ENCODE results near the gene TARP.
"Not testable (repeated sequence)": the region's sequence is repeated elsewhere in the genome, so short reads cannot be mapped to it uniquely, and the experiment has no call there.

DNA sequence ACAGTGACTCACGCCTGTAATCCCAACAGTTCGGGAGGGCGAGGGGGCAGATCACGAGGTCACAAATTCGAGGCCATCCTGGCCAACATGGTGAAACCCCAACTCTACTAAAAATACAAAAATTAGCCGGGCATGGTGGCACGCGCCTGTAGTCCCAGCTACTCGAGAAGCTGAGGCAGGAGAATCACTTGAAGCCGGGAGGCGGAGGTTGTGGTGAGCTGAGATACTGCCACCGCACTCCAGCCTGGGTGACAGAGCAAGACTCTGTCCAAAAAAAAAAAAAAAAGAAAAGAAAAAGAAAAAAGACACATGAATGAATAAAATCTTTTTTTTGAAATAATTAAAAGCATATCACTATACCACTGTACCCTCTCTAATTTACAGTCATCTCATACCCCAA lies 11.8 kb downstream of the TARP start:
- TF ChIP-seq, protein P1, sequence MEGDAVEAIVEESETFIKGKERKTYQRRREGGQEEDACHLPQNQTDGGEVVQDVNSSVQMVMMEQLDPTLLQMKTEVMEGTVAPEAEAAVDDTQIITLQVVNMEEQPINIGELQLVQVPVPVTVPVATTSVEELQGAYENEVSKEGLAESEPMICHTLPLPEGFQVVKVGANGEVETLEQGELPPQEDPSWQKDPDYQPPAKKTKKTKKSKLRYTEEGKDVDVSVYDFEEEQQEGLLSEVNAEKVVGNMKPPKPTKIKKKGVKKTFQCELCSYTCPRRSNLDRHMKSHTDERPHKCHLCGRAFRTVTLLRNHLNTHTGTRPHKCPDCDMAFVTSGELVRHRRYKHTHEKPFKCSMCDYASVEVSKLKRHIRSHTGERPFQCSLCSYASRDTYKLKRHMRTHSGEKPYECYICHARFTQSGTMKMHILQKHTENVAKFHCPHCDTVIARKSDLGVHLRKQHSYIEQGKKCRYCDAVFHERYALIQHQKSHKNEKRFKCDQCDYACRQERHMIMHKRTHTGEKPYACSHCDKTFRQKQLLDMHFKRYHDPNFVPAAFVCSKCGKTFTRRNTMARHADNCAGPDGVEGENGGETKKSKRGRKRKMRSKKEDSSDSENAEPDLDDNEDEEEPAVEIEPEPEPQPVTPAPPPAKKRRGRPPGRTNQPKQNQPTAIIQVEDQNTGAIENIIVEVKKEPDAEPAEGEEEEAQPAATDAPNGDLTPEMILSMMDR (IDR thresholded peaks at IDR 0.05 in 2 of 3, conservative IDR thresholded peaks at IDR 0.05 in 1 of 3; ENCODE audit: borderline replicate concordance in 1 of 3, insufficient read depth in 1 of 3, low read depth in 2 of 3, low read length in 2 of 3), result not testable (repeated sequence)
- TF ChIP-seq EZH2 (IDR thresholded peaks at IDR 0.05); POLR2A (IDR thresholded peaks at IDR 0.05; ENCODE audit: borderline replicate concordance, extremely low read depth, insufficient read depth, insufficient read length); ELF1 (IDR thresholded peaks at IDR 0.05; ENCODE audit: borderline replicate concordance, low read depth); YY1 (IDR thresholded peaks at IDR 0.05; ENCODE audit: extremely low read depth, insufficient replicate concordance, low read depth, low read length); EGR1 (IDR thresholded peaks at IDR 0.05; ENCODE audit: low read depth); CBX3 (IDR thresholded peaks at IDR 0.05; ENCODE audit: low read depth); TCF7L2 (IDR thresholded peaks at IDR 0.05; ENCODE audit: borderline replicate concordance, extremely low read depth, insufficient read depth, insufficient read length): not testable (repeated sequence)
- TF ChIP-seq, protein P2, sequence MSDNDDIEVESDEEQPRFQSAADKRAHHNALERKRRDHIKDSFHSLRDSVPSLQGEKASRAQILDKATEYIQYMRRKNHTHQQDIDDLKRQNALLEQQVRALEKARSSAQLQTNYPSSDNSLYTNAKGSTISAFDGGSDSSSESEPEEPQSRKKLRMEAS (IDR thresholded peaks at IDR 0.05), result not testable (repeated sequence)
